GM20000 (cell line): ENCODE results near the gene CALML5.

Source experiments
- DNase-seq: peaks from one replicate; pipeline ENCODE4 v3.0.0; 2012; ENCODE audit warnings: low spot score
- CTCF ChIP-seq: IDR thresholded peaks from 2 replicates; pipeline ENCODE4 v1.5.1; 2012; ENCODE audit warnings: mild to moderate bottlenecking, control low read depth; ENCODE audit errors: extremely low read depth, missing control alignments

CALML5 gene

GRCh38 chr10:5545011-5545410, 45.6 kb upstream of the CALML5 start:
- no peak for DNase-seq
- TF ChIP-seq CTCF: no peak

GRCh38 chr10:5544216-5544805, 44.9 kb upstream of the CALML5 start:
- no peak for DNase-seq
- no peak for TF ChIP-seq CTCF

- no peak for TF ChIP-seq CTCF
Observed at GRCh38 chr10:5543623-5544022, 44.3 kb upstream of the CALML5 start.

GRCh38 chr10:5542100-5542499, 42.7 kb upstream of the CALML5 start:
- no peak for DNase-seq
- no peak for TF ChIP-seq CTCF

More at GRCh38 chr10:5543623-5544022, 44.3 kb upstream of the CALML5 start:
- no peak for DNase-seq

- DNase-seq: no peak
- no peak for TF ChIP-seq CTCF
Observed at GRCh38 chr10:5540891-5541290, 41.5 kb upstream of the CALML5 start.

- DNase-seq: no peak
- TF ChIP-seq CTCF: no peak
Observed at GRCh38 chr10:5540080-5540479, 40.7 kb upstream of the CALML5 start.

- no peak for DNase-seq
- no peak for TF ChIP-seq CTCF
Observed at GRCh38 chr10:5538892-5539651, 39.7 kb upstream of the CALML5 start.
